KG1 (cell line): ENCODE measurements around the gene ST3GAL3.

Experiments used
- DNase-seq: peaks from one replicate; lab custom pipeline; 2025; lab: John Stamatoyannopoulos, UW

The ST3GAL3 gene

DNA sequence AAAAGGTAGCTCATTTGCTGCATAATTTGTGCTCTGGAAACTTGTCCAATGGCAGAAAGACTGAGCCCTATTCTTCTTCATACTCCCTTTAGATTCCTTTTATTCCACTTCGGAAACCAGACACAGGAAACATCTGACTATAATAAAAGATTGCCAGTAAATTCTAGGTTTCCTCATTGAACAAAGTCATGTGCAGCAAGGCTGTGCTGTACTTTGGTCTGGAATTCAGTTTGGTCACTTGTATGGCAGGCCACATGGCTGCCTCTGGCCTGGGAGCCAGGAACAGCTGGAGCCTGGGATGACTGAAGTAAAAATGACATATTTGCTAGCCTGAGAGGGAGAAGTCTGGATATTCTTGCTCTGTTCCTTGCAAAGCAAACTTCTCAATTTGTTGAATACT, 79.6 kb downstream of the ST3GAL3 start:
- DNase-seq = no peak

DNA sequence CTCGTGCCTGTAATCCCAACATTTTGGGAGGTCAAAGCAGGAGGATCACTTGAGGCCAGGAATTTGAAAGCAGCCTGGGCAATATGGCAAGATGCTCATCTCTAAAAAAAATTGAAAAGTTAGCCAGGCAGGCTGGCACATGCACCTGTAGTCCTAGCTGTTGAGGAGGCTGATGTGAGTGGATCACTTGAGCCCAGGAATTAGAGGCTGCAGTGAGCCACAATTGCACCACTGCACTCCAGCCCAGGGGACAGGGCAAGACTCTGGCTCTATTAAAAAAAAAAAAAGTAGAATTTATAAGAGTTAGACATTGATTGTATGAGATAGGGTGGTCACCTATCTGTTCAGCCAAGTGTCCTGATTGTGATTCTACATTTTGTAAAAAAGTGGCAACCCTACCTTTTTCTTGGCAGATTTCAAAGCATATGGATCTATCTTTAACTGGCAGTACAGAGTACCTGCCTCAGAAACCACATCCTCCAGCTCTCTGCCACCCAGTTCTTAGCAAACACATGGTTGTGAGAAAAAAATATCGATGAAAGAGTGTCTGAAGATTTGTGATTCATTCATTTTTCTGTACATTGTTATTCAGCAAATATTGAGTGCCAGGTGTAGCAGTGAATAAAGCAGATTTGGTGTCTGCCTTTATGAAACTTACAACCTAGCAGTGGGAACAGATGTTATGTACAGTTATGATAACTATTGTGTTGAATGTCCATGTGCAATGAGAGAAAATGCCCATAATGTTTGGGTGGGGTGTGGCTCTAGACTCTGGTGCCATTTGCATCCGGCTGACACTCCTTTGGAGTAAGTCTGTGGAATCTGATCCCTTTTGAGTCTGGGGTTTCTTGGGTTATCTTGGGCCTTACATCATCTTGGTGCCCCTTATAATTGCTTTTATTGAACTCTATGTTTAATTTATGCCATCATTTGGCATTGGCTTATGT, 82.5 kb downstream of the ST3GAL3 start:
- no peak for DNase-seq

DNA sequence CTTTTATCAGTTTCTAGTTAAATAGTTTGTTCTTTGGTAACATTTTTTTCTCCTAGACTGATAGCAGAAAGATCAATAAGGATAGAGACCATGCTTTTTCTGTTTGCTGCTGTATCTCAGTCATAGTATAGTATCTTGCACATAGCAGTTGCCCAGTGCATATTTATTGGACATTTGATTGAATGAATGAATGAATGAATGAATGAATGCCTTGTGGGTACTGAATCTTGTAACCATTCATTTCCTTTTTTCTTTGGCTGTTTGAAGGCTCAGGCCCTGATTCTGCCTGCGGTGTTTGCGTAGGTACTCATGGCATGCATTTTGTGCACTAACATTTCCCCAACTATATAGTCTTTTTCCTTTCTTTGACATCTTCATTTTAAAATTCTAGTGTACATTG, 83.9 kb downstream of the ST3GAL3 start:
- DNase-seq = no peak

DNA sequence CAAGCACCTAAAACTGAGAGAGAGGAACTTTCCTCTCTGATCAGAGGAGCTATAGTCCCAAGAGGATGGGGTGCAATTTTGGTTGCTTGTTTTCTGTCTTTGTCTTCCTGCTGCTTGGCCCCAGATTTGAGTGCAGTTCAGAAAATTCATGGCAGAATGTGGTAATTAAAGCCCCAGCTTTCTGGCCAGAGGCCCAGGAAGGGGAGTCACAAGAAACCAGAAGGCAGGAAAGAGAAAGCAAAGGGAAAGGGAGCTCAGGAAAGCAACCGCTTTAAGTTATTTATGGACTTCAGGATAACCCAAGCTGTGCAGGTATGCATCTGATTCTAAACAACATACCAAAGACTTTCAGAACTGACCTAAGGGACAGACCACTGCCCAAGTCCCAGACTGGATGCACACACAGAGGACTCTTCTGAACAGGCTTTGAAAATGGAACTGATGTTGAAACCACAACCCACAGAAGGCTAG, 88.8 kb downstream of the ST3GAL3 start:
- no peak for DNase-seq

DNA sequence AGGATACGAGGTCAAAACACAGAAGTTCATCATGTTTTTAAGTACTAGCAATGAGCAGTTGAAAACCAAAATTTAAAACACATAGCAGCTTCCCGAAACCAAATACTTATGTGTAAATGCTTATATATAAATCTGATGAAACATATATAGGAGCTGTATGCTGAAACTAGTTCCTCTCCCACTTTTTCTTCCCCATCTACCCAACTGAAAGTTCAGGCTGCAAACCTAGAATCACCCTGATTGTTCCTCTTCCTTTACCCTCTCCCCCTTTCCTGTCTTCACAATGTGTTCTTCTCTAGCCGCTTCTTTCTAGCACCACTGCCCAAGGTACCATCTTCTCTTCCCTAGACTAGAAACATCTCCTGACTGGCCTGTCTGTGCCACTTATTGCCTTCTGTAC, 90.6 kb downstream of the ST3GAL3 start:
- DNase-seq = no peak

DNA sequence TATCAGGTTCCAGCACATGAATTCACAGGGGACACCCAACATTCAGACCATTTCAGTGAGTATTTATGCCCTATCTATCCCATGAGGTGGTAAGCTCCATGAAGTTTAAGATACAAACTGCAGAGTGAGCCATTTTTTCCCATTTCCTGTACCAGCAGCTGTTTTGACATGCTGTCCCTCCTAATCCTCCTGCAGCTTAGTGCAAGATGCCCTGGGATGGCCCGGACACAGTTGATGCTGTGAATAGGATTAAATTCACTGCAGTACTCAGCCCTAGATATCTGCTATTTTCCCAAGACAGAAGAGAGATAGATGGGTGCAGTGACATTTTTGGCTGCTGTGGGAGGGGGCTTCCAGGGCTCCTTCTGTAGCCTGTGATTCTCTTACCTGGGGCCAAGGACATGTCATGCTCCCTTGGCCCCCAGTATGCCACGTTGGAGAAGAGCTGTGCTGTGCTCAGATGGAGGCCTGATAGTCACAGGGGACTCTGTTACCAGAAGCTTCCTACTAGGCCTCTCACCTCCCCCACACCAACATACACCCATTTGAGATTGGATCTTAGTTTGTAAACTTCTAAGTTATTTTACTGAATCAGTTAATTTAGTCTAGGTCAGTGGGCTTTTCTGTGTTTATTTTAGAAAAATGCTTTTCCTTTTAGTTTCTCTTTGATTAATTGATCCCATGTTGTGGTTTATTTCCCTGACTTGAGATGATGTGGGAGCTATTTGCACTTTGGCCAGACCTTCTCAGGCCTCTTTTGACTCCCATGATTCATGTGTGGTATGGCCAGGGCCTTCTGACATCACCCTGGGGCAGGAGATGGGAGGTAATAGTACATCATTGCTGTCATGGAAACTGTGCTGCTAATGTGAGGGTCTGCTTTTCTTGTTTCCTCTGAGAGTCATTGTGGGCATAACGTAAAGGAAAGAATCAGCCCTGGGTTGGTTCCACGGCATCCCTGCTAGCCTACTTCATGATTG, 92.6 kb downstream of the ST3GAL3 start:
- DNase-seq = no peak

- no peak for DNase-seq
Observed at GRCh38 chr1:43800771-43801170, 93.4 kb downstream of the ST3GAL3 start.

DNA sequence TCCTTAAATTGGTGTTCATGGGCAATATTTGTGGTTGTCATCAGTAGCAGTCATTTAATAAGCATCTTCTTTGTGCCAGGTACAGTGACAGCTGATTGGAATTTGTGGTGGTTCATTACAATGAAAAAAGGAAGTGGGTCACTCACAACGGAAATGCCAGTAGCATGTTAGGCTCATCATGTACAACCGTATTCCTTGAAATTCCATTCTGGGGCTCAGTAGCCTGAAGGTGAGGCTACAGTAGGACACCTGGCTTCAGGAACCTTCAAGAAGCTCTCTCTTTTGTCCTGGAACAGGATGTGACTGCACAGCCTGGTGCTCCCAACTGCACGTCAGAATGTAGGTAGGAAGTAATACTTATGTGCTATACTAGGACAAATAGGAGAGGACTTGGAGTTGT, 93.9 kb downstream of the ST3GAL3 start:
- no peak for DNase-seq

GRCh38 chr1:43802356-43802980, 95.1 kb downstream of the ST3GAL3 start:
- no peak for DNase-seq

DNA sequence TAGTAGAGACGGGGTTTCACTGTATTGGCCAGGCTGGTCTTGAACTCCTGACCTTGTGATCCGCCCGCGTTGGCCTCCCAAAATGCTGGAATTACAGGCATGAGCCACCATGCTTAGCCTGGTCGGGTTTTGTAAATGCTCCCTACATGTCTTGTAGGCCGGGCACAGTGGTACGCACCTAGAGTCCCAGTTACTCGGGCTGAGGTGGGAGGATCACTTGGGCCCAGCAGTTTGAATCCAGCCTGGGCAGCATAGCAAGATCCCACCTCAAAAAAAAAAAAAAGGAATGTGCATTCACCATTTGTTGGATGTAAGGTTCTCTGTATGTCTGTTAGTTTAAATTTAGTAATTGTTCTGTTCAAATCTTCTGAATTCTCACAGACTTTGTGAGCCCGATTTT, 95.8 kb downstream of the ST3GAL3 start:
- no peak for DNase-seq

- no peak for DNase-seq
Observed at GRCh38 chr1:43803646-43804045, 96.3 kb downstream of the ST3GAL3 start.

GRCh38 chr1:43804569-43804968, 97.2 kb downstream of the ST3GAL3 start:
- no peak for DNase-seq

DNA sequence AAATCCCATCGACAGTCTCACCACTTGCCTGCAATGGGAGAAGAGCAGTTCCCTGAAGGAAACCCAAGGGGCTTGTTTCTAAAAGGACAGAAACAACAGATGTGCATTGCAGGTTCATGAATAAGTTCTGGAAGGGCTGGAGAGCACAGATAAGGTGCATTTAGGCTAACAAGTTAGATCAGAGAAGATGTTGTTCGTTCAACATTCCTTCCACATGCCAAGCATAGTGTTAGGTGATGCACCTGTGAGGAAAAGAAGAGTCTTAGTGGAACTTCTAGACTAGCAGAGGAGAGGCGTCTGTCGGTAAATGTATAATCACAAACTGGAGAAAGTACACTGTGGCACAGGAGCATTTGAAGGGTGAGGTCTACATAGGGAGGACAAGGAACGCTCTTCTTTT, 98.0 kb downstream of the ST3GAL3 start:
- DNase-seq = no peak

DNA sequence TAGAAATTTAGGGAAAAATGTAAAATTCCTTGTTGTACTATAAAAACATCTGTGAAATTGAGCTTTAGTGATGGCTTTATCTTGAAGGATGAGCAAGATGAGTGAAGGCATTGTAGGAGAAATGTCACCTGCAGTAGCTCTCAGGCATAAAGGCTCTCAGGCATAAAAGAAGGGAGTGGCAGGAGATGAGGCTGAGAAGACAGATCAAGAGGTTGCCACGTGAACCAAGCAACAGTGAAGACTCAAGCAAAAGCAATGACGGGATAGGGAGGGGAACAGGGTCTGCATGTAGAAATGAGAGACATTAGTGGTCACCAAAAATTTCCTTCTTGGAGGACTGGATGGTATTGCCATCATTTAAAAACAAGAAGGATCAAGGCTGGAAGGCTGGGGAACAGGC, 98.8 kb downstream of the ST3GAL3 start:
- DNase-seq = no peak

DNA sequence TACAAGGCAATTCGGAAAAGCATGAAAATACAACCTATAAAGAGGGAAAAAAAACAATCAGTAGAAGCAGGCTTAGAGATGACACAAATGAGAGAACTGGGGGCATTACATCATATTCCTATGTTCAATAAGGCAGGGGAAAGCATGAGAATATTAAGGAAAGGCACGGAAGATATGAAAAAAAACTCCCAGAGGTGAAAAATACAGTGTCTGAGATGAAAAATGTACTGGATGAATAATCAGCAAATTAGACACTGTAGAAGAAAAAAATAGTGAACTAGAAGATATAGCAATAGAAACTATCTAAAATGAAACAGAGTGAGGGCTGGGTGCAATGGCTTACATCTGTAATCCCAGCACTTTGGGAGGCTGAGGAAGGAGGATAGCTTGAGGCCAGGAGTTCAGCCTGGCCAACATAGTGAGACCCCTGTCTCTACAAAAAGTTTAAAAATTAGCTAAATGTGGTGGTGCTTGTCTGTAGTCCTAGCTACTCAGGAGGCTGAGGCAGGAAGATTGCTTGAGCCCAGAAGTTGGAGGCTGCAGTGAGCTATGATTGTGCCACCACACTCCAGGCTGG, 101.8 kb downstream of the ST3GAL3 start:
- no peak for DNase-seq

- DNase-seq = no peak
Observed at GRCh38 chr1:43812579-43812978, 105.2 kb downstream of the ST3GAL3 start.

GRCh38 chr1:43814401-43814800, 107.1 kb downstream of the ST3GAL3 start:
- DNase-seq = no peak

- DNase-seq = no peak
Observed at GRCh38 chr1:43817304-43817939, 110.1 kb downstream of the ST3GAL3 start.

DNA sequence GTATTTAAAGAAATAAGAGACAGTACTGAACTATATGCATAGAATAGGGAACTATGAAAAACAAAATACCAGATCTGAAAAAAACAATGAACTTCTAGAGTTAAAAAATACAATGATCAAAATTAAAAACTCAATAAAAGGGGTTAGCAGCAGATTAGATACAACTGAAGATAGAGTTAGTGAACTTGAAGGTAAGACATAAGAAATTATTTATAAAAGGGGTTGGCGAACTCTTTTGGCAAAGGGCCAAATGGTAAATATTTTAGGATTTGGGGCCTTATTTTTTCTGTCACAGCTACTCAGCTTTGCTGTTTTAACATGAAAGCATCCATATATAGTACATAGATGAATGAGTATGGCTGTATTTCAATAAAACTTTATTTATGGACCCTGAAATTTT, 111.4 kb downstream of the ST3GAL3 start:
- DNase-seq = no peak

GRCh38 chr1:43819357-43819756, 112.0 kb downstream of the ST3GAL3 start:
- no peak for DNase-seq

GRCh38 chr1:43821471-43821870, 114.1 kb downstream of the ST3GAL3 start:
- no peak for DNase-seq
